K562 (cell line): ENCODE results near the gene HDAC1. TPM values are rescaled to one million over a fixed set of nuclear protein-coding genes. Genes with fewer than 3 reads are reported as not detected.

Experiments
- BACH1 ChIP-seq: fragments of 200-800 bp; sonication (Bioruptor generic); IDR thresholded peaks from 2 replicates; pipeline ENCODE4 v1.6.1; 2016; ENCODE audit warnings: missing genetic modification characterization, missing compliant biosample characterization
- BRF2 ChIP-seq: IDR thresholded peaks from 3 replicates; pipeline ENCODE4 v1.6.1; 2011; ENCODE audit warnings: borderline replicate concordance, mild to moderate bottlenecking; ENCODE audit not compliant: insufficient read length, insufficient read depth
- CXXC5 ChIP-seq: fragments of 250-450 bp; sonication (Bioruptor Pico); IDR thresholded peaks from 2 replicates; pipeline ENCODE4 v1.8.0; 2022; ENCODE audit warnings: inconsistent platforms, mild to moderate bottlenecking, moderate library complexity
- E2F1 ChIP-seq: sonication (generic); formaldehyde crosslinking; IDR thresholded peaks from 2 replicates; pipeline ENCODE4 v1.8.1; 2023; ENCODE audit warnings: mild to moderate bottlenecking, missing genetic modification reagents, moderate library complexity
- FOXP1 ChIP-seq: sonication (generic); formaldehyde crosslinking; IDR thresholded peaks from 2 replicates; pipeline ENCODE4 v1.8.0; 2022; ENCODE audit warnings: mild to moderate bottlenecking, missing genetic modification reagents
- GABPA ChIP-seq: fragments of 200-800 bp; sonication (Bioruptor generic); conservative IDR thresholded peaks from 2 replicates; pipeline ENCODE4 v1.6.1; 2016; ENCODE audit warnings: low read depth, missing genetic modification characterization, missing compliant biosample characterization
- GATA2 ChIP-seq: sonication (generic); formaldehyde crosslinking; IDR thresholded peaks from 2 replicates; pipeline ENCODE4 v1.4.0; 2020; ENCODE audit warnings: mild to moderate bottlenecking, missing genetic modification reagents
- GATAD2A ChIP-seq: fragments of 450-650 bp; IDR thresholded peaks from 2 replicates; pipeline ENCODE4 v1.6.1; 2017
- MAFF ChIP-seq: IDR thresholded peaks from 2 replicates; pipeline ENCODE4 v1.6.1; 2012; ENCODE audit warnings: low read length, improper control_type of control experiment
- MAFG ChIP-seq: fragments of 450-650 bp; conservative IDR thresholded peaks from 2 replicates; pipeline ENCODE4 v1.6.1; 2016; ENCODE audit warnings: missing genetic modification characterization, missing compliant biosample characterization
- PHF8 ChIP-seq: fragments of 200-600 bp; sonication (generic); IDR thresholded peaks from 2 replicates; pipeline ENCODE4 v1.6.1; 2012; ENCODE audit warnings: mixed run types, mild to moderate bottlenecking, inconsistent platforms, low read length, moderate library complexity, borderline replicate concordance
- PTTG1 ChIP-seq: fragments of 450-650 bp; IDR thresholded peaks from 2 replicates; pipeline ENCODE4 v1.6.1; 2016; ENCODE audit warnings: low read depth, mild to moderate bottlenecking, missing genetic modification characterization, missing compliant biosample characterization
- RBM34 ChIP-seq: fragments of 200-400 bp; formaldehyde crosslinking; IDR thresholded peaks from 2 replicates; pipeline ENCODE4 v1.6.1; 2018; ENCODE audit warnings: low read length, borderline replicate concordance; ENCODE audit not compliant: insufficient read depth
- SIN3A ChIP-seq, 2 experiments: fragments of 150-350 bp in 1 of 2; IDR thresholded peaks; 2 replicates each; pipeline ENCODE4 v1.6.1; 2011 to 2016; ENCODE audit warnings: borderline replicate concordance in 2 of 2, low read depth in 2 of 2, low read length in 2 of 2, mild to moderate bottlenecking in 2 of 2, moderate library complexity in 2 of 2; ENCODE audit not compliant: control insufficient read depth in 1 of 2
- SIN3B ChIP-seq: fragments of 450-650 bp; IDR thresholded peaks from 2 replicates; pipeline ENCODE4 v1.6.1; 2017; ENCODE audit warnings: low read depth, mild to moderate bottlenecking, moderate library complexity
- STAT6 ChIP-seq: sonication (generic); formaldehyde crosslinking; IDR thresholded peaks from 2 replicates; pipeline ENCODE4 v1.8.1; 2023; ENCODE audit warnings: mild to moderate bottlenecking, missing genetic modification reagents
- TAL1 ChIP-seq: fragments of 450-650 bp; IDR thresholded peaks from 2 replicates; pipeline ENCODE4 v1.6.1; 2016; ENCODE audit warnings: mild to moderate bottlenecking
- TARDBP ChIP-seq: fragments of 450-650 bp; IDR thresholded peaks from 2 replicates; pipeline ENCODE4 v1.6.1; 2016
- WHSC1 ChIP-seq: IDR thresholded peaks from one replicate; pipeline ENCODE4 v1.6.1; 2012; ENCODE audit warnings: low read length, control low read depth, inconsistent platforms
- ZBED1 ChIP-seq: IDR thresholded peaks from 2 replicates; pipeline ENCODE4 v1.6.1; 2014
- ZBTB49 ChIP-seq: sonication (generic); formaldehyde crosslinking; IDR thresholded peaks from 2 replicates; pipeline ENCODE4 v1.8.0; 2022; ENCODE audit warnings: missing genetic modification reagents, mild to moderate bottlenecking, borderline replicate concordance
- polyA plus RNA-seq, 8 experiments: library from polyadenylated mRNA; depleted of rRNA in 4 of 8; stranded (reverse) in 5 of 8; unstranded in 3 of 8; fragments of >200 nt; fragmentation: Nextera tagmentation in 2 of 8; fragmentation: Illumina TruSeq in 1 of 8; extraction: Ambion mirVana in 2 of 8; extraction: Trizol in 1 of 8; gene quantifications; 2 replicates each; pipeline versions ENCODE4 v1.2.1 to v1.2.3, GENCODE V29; 2011 to 2014; ENCODE audit warnings: inconsistent platforms in 1 of 8, missing spikeins in 1 of 8
- total RNA-seq, 7 experiments: library from RNA; depleted of rRNA in 6 of 7; stranded (reverse); fragments of >200 nt in 6 of 7; fragmentation: Illumina TruSeq in 2 of 7; extraction: Trizol in 2 of 7; gene quantifications; 2 replicates each; pipeline versions ENCODE4 v1.2.1 to v1.2.3, GENCODE V29; 2011 to 2021; ENCODE audit warnings: low replicate concordance in 1 of 7

Gene HDAC1
- total and polyA plus RNA-seq, 9 of the 15 experiments (the other 6 are each of a cell fraction or from before 2014, with no cell fraction given) = 169 to 384 (median 193) TPM

GRCh38 chr1:32334864-32335534 is 43.1 kb downstream of the HDAC1 start (continued):
- TF ChIP-seq ZBTB49 (CRISPR knock-in tag) = no peak
- TF ChIP-seq TAL1 = no peak
- no peak for TF ChIP-seq ZBED1
- TF ChIP-seq BACH1 (tag) = no peak
- TF ChIP-seq MAFF = no peak
- TF ChIP-seq SIN3A (IDR thresholded peaks at IDR 0.05; ENCODE audit: borderline replicate concordance in 2 of 2, control insufficient read depth in 1 of 2, low read depth in 2 of 2, low read length in 2 of 2) = peak; percentile 71 to 86; a peak in 2 of 4 replicates
- peak; percentile 96 for TF ChIP-seq GATAD2A
- no peak for TF ChIP-seq STAT6 (CRISPR knock-in tag)
- peak; percentile 85; the same call in 1 of the 2 replicates for TF ChIP-seq TARDBP
- no peak for TF ChIP-seq BRF2
- no peak for TF ChIP-seq FOXP1
- no peak for TF ChIP-seq SIN3B
- no peak for TF ChIP-seq WHSC1
- TF ChIP-seq PTTG1 (tag) = no peak
- TF ChIP-seq PHF8 = no peak
- TF ChIP-seq MAFG (tag) = no peak
- TF ChIP-seq RBM34 = no peak
- TF ChIP-seq E2F1 = 0 out of 2 replicates have a peak, but pooled peaks have one; percentile 57
- 0 out of 2 replicates have a peak, but pooled peaks have one; percentile 25 for TF ChIP-seq GABPA (tag)
- no peak for TF ChIP-seq GATA2 (CRISPR knock-in tag)
- peak; percentile 86 for TF ChIP-seq CXXC5 (CRISPR knock-in tag)
